GM23338 (cell line): ENCODE results near the gene ABHD17A. TPM values are rescaled to one million over a fixed set of nuclear protein-coding genes. Genes with fewer than 3 reads are reported as not detected.
A peak's percentile ranks its signal among the peaks of the same experiment; 100 is the strongest.

Source experiments
- ATAC-seq: fragments of 200-7000 bp; cut with Tn5 transposase; 3 replicates; pipeline ENCODE4 v1.9.1; 2020
- DNase-seq: peaks from one replicate; pipeline ENCODE4 v3.0.0-alpha.2; 2015; ENCODE audit warnings: low spot score
- H2AFZ ChIP-seq: fragments of 200-600 bp; sonication (generic); 2 replicates; pipeline ENCODE4 v1.8.0; 2016; ENCODE audit warnings: antibody characterized with exemption, mild to moderate bottlenecking, moderate library complexity
- H3F3A ChIP-seq: fragments of 200-600 bp; sonication (generic); replicated peaks from 2 replicates; pipeline ENCODE4 v1.8.0; 2017; ENCODE audit warnings: antibody characterized with exemption, mixed run types, low read depth
- H3K27ac ChIP-seq: fragments of 200-600 bp; sonication (generic); 2 replicates; pipeline ENCODE4 v1.6.1; 2016; ENCODE audit warnings: low read depth
- H3K27me3 ChIP-seq: fragments of 200-600 bp; sonication (generic); 2 replicates; pipeline ENCODE4 v1.8.0; 2016; ENCODE audit warnings: mild to moderate bottlenecking, mixed run types, moderate library complexity; ENCODE audit not compliant: insufficient read depth
- H3K36me3 ChIP-seq: fragments of 200-600 bp; sonication (generic); 2 replicates; pipeline ENCODE4 v1.8.0; 2016; ENCODE audit warnings: mild to moderate bottlenecking; ENCODE audit not compliant: insufficient read depth
- H3K4me1 ChIP-seq: fragments of 200-600 bp; sonication (generic); 2 replicates; pipeline ENCODE4 v1.8.0; 2016; ENCODE audit warnings: mild to moderate bottlenecking, moderate library complexity; ENCODE audit not compliant: insufficient read depth
- H3K4me2 ChIP-seq: fragments of 200-600 bp; sonication (generic); 2 replicates; pipeline ENCODE4 v1.7.1; 2017; ENCODE audit warnings: mixed run types
- H3K4me3 ChIP-seq: fragments of 200-600 bp; sonication (generic); 2 replicates; pipeline ENCODE4 v1.6.1; 2016; ENCODE audit warnings: mixed run types
- H3K79me2 ChIP-seq: fragments of 200-600 bp; sonication (generic); replicated peaks from 2 replicates; pipeline ENCODE4 v1.8.0; 2017; ENCODE audit warnings: mild to moderate bottlenecking; ENCODE audit not compliant: insufficient read depth
- H3K9me2 ChIP-seq: fragments of 200-600 bp; sonication (generic); 2 replicates; pipeline ENCODE4 v1.8.0; 2017; ENCODE audit not compliant: insufficient read depth
- H4K20me1 ChIP-seq: fragments of 200-600 bp; sonication (generic); replicated peaks from 2 replicates; pipeline ENCODE4 v1.8.0; 2017; ENCODE audit warnings: mild to moderate bottlenecking; ENCODE audit not compliant: insufficient read depth
- H3K27ac Mint-ChIP-seq: 2 replicates; pipeline ENCODE4 v1.8.0; 2020; ENCODE audit warnings: inconsistent platforms, mild to moderate bottlenecking, moderate library complexity, mixed read lengths
- H3K27me3 Mint-ChIP-seq: 3 replicates; pipeline ENCODE4 v1.8.0; 2022; ENCODE audit warnings: low read depth, mild to moderate bottlenecking, moderate library complexity, mixed read lengths, inconsistent platforms; ENCODE audit not compliant: insufficient read depth, poor library complexity
- H3K36me3 Mint-ChIP-seq: 3 replicates; pipeline ENCODE4 v1.8.0; 2021; ENCODE audit warnings: low read depth, mild to moderate bottlenecking, inconsistent platforms, moderate library complexity, mixed read lengths
- H3K4me1 Mint-ChIP-seq: 3 replicates; pipeline ENCODE4 v1.8.0; 2020; ENCODE audit warnings: mild to moderate bottlenecking, inconsistent platforms, mixed read lengths
- H3K4me3 Mint-ChIP-seq: 3 replicates; pipeline ENCODE4 v1.8.0; 2021; ENCODE audit warnings: moderate library complexity, mild to moderate bottlenecking, inconsistent platforms, mixed read lengths
- H3K9me3 Mint-ChIP-seq: 3 replicates; pipeline ENCODE4 v1.8.0; 2020; ENCODE audit warnings: moderate library complexity, mild to moderate bottlenecking, inconsistent platforms, mixed read lengths
- CREB1 ChIP-seq: fragments of 250-450 bp; sonication (Bioruptor Pico); IDR thresholded peaks from 2 replicates; pipeline ENCODE4 v1.5.0; 2020; ENCODE audit warnings: low read depth, mild to moderate bottlenecking, moderate library complexity
- ETS1 ChIP-seq: IDR thresholded peaks from 2 replicates; pipeline ENCODE4 v1.6.1; 2016; ENCODE audit warnings: antibody characterized with exemption
- EZH2 ChIP-seq: fragments of 200-600 bp; sonication (generic); IDR thresholded peaks from one replicate; pipeline ENCODE4 v1.8.0; 2017; ENCODE audit warnings: antibody characterized with exemption, mild to moderate bottlenecking, low read depth; ENCODE audit not compliant: unreplicated experiment
- NANOG ChIP-seq: IDR thresholded peaks from 2 replicates; pipeline ENCODE4 v1.6.1; 2016; ENCODE audit warnings: antibody characterized with exemption, borderline replicate concordance
- POLR2AphosphoS5 ChIP-seq: IDR thresholded peaks from 2 replicates; pipeline ENCODE4 v1.6.1; 2016; ENCODE audit warnings: antibody characterized with exemption, low read depth
- STAT1 ChIP-seq: IDR thresholded peaks from one replicate; pipeline ENCODE4 v1.6.1; 2016; ENCODE audit warnings: antibody characterized with exemption; ENCODE audit not compliant: unreplicated experiment
- polyA plus RNA-seq: library from polyadenylated mRNA; unstranded; fragments of >200 nt; fragmentation: Nextera tagmentation; extraction: Ambion mirVana; gene quantifications from 2 replicates; pipeline ENCODE4 v1.2.1, GENCODE V29; 2016
- total RNA-seq: library from RNA; depleted of rRNA; stranded (reverse); fragments of >200 nt; shearing (Covaris generic); gene quantifications from 2 replicates; pipeline ENCODE4 v1.2.3, GENCODE V29; 2014
- TF ChIP-seq, protein P1 (sequence below): fragments of 250-450 bp; sonication (Bioruptor Pico); IDR thresholded peaks from 2 replicates; pipeline ENCODE4 v1.5.0; 2020; ENCODE audit warnings: mild to moderate bottlenecking, moderate library complexity
- TF ChIP-seq, protein P2 (sequence below): IDR thresholded peaks from one replicate; pipeline ENCODE4 v1.6.1; 2018; ENCODE audit warnings: antibody characterized with exemption; ENCODE audit not compliant: unreplicated experiment

ABHD17A gene
- total and polyA plus RNA-seq, 2 experiments from 2014 or later = 34.2 to 99.9 TPM

DNA sequence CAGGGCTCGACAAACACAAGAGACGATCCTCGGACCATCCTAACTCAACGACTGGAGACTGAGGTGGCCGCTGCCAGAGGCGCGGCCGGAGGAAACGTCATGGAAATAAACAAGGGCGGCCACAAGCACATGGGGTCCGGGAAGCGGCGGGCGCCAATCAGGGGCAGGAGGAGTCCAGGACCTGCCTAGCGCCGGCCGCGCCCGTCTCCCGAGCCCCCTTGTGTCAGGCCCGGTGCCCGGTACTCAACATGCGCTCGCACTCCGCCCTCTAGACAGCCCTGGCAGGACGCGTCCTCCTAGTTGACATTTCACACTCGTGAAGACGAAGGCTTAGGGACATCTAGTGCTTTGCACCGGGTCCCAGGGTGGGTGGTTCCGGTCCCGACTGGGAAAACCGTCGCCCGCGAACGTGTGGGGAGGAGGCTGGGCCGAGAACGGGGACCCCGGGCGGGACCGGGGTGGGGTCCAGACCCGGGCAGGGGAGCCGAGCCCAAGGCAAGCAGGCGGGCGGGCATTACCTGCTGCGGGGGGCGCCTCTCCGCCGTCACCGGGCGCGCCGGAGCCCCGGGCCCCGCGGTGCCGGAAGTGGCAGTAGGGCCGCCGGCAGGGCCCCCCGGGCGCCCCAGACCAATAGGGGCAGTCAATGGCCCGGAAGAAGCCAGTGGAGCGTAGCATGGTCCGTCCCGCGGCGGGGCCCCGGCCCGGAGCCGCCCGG, 37.5 kb downstream of the ABHD17A start:
- Histone ChIP-seq H3K36me3 (no peaks in the 10 kb centered on the region), H3K4me3 (peak overlapping the region; percentile 96), H3F3A (peaks cover 18% of the 10 kb centered on the region), H3K9me2 (no peaks in the 10 kb centered on the region), H4K20me1 (peaks cover 15% of the 10 kb centered on the region), H3K79me2 (peaks cover 52% of the 10 kb centered on the region), H2AFZ (no peak overlapping the region), H3K27me3 (no peaks in the 10 kb centered on the region), H3K4me1 (peaks cover 3% of the 10 kb centered on the region; the same call in 1 of the 2 replicates), H3K4me2 (peak overlapping the region; percentile 98), H3K27ac (peak overlapping the region; percentile 74)
- no peak for TF ChIP-seq EZH2
- TF ChIP-seq CREB1 (CRISPR knock-in tag) = peak; percentile 36; the same call in 1 of the 2 replicates
- no peaks in the 10 kb centered on the region; the same call in 2 of the 3 replicates for H3K36me3 Mint-ChIP-seq
- H3K27ac Mint-ChIP-seq = peak overlapping the region; percentile 94
- DNase-seq (peak; percentile 76), ATAC-seq (peak; percentile 7; the same call in 2 of the 3 replicates)
- peaks cover 32% of the 10 kb centered on the region for H3K4me1 Mint-ChIP-seq
- H3K27me3 Mint-ChIP-seq = peaks cover 24% of the 10 kb centered on the region
- peak overlapping the region; percentile 90 for H3K4me3 Mint-ChIP-seq
- 0 out of 3 replicates have a peak, but pooled peaks cover 2% of the 10 kb centered on the region for H3K9me3 Mint-ChIP-seq

- Histone ChIP-seq H3K27ac (peak overlapping the region; percentile 74), H3K4me3 (peak overlapping the region; percentile 96), H3K36me3 (no peaks in the 10 kb centered on the region), H3K4me1 (peaks cover 3% of the 10 kb centered on the region; the same call in 1 of the 2 replicates), H2AFZ (no peak overlapping the region), H3K4me2 (peak overlapping the region; percentile 98), H3K9me2 (no peaks in the 10 kb centered on the region), H3K27me3 (no peaks in the 10 kb centered on the region), H3F3A (peaks cover 16% of the 10 kb centered on the region), H4K20me1 (peaks cover 18% of the 10 kb centered on the region), H3K79me2 (peaks cover 57% of the 10 kb centered on the region)
- Mint-ChIP-seq H3K27me3 (peaks cover 26% of the 10 kb centered on the region), H3K4me3 (peak overlapping the region; percentile 90), H3K36me3 (no peaks in the 10 kb centered on the region; the same call in 2 of the 3 replicates), H3K27ac (peak overlapping the region; percentile 94), H3K9me3 (0 out of 3 replicates have a peak, but pooled peaks cover 2% of the 10 kb centered on the region), H3K4me1 (peaks cover 31% of the 10 kb centered on the region)
- DNase-seq = no peak
- ATAC-seq = no peak
- TF ChIP-seq, protein P1, sequence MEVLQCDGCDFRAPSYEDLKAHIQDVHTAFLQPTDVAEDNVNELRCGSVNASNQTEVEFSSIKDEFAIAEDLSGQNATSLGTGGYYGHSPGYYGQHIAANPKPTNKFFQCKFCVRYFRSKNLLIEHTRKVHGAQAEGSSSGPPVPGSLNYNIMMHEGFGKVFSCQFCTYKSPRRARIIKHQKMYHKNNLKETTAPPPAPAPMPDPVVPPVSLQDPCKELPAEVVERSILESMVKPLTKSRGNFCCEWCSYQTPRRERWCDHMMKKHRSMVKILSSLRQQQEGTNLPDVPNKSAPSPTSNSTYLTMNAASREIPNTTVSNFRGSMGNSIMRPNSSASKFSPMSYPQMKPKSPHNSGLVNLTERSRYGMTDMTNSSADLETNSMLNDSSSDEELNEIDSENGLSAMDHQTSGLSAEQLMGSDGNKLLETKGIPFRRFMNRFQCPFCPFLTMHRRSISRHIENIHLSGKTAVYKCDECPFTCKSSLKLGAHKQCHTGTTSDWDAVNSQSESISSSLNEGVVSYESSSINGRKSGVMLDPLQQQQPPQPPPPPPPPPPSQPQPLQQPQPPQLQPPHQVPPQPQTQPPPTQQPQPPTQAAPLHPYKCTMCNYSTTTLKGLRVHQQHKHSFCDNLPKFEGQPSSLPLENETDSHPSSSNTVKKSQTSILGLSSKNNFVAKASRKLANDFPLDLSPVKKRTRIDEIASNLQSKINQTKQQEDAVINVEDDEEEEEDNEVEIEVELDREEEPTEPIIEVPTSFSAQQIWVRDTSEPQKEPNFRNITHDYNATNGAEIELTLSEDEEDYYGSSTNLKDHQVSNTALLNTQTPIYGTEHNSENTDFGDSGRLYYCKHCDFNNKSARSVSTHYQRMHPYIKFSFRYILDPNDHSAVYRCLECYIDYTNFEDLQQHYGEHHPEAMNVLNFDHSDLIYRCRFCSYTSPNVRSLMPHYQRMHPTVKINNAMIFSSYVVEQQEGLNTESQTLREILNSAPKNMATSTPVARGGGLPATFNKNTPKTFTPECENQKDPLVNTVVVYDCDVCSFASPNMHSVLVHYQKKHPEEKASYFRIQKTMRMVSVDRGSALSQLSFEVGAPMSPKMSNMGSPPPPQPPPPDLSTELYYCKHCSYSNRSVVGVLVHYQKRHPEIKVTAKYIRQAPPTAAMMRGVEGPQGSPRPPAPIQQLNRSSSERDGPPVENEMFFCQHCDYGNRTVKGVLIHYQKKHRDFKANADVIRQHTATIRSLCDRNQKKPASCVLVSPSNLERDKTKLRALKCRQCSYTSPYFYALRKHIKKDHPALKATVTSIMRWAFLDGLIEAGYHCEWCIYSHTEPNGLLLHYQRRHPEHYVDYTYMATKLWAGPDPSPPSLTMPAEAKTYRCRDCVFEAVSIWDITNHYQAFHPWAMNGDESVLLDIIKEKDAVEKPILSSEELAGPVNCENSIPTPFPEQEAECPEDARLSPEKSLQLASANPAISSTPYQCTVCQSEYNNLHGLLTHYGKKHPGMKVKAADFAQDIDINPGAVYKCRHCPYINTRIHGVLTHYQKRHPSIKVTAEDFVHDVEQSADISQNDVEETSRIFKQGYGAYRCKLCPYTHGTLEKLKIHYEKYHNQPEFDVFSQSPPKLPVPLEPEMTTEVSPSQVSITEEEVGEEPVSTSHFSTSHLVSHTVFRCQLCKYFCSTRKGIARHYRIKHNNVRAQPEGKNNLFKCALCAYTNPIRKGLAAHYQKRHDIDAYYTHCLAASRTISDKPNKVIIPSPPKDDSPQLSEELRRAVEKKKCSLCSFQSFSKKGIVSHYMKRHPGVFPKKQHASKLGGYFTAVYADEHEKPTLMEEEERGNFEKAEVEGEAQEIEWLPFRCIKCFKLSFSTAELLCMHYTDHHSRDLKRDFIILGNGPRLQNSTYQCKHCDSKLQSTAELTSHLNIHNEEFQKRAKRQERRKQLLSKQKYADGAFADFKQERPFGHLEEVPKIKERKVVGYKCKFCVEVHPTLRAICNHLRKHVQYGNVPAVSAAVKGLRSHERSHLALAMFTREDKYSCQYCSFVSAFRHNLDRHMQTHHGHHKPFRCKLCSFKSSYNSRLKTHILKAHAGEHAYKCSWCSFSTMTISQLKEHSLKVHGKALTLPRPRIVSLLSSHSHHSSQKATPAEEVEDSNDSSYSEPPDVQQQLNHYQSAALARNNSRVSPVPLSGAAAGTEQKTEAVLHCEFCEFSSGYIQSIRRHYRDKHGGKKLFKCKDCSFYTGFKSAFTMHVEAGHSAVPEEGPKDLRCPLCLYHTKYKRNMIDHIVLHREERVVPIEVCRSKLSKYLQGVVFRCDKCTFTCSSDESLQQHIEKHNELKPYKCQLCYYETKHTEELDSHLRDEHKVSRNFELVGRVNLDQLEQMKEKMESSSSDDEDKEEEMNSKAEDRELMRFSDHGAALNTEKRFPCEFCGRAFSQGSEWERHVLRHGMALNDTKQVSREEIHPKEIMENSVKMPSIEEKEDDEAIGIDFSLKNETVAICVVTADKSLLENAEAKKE (CRISPR knock-in tag) = no peak
- TF ChIP-seq NANOG (no peak), STAT1 (no peak), EZH2 (no peak), POLR2AphosphoS5 (no peak), ETS1 (no peak)
- TF ChIP-seq, protein P2, sequence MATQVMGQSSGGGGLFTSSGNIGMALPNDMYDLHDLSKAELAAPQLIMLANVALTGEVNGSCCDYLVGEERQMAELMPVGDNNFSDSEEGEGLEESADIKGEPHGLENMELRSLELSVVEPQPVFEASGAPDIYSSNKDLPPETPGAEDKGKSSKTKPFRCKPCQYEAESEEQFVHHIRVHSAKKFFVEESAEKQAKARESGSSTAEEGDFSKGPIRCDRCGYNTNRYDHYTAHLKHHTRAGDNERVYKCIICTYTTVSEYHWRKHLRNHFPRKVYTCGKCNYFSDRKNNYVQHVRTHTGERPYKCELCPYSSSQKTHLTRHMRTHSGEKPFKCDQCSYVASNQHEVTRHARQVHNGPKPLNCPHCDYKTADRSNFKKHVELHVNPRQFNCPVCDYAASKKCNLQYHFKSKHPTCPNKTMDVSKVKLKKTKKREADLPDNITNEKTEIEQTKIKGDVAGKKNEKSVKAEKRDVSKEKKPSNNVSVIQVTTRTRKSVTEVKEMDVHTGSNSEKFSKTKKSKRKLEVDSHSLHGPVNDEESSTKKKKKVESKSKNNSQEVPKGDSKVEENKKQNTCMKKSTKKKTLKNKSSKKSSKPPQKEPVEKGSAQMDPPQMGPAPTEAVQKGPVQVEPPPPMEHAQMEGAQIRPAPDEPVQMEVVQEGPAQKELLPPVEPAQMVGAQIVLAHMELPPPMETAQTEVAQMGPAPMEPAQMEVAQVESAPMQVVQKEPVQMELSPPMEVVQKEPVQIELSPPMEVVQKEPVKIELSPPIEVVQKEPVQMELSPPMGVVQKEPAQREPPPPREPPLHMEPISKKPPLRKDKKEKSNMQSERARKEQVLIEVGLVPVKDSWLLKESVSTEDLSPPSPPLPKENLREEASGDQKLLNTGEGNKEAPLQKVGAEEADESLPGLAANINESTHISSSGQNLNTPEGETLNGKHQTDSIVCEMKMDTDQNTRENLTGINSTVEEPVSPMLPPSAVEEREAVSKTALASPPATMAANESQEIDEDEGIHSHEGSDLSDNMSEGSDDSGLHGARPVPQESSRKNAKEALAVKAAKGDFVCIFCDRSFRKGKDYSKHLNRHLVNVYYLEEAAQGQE = no peak
Measured at GRCh38 chr19:1847348-1847683, 38.0 kb downstream of the ABHD17A start.
